Activated CD8-positive, alpha-beta memory T cell treated with anti-CD3 and anti-CD28 coated beads for 4 hours (primary cell): ENCODE measurements around the gene ZBTB38.

Experiments
- DNase-seq, 2 donors: peaks; one replicate each; pipeline ENCODE4 v3.0.0-alpha.2; 2020; ENCODE audit warnings: low read depth in 2 of 2

Gene ZBTB38

DNA sequence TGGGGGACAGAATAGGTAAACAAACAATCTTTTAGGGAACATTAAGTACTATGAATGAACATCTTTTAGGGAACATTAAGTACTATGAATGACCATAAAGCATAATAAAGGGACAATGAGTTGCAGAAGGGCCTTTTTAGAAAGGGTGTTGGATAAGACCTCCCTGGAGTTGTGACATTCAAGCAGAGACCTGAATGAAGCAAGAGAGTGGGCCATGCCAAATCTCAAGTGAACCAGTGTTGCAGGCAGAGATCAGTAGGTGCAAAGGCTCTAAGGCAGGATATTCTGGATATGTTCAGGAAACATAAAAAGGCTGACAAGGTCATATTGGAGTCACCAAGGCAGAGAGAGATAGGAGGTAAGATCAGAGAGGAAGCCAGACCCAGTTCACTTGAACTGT is 29.4 kb upstream of the ZBTB38 start:
- DNase-seq = no peak

- DNase-seq = no peak
These were observed 26.8 kb upstream of the ZBTB38 start for GRCh38 chr3:141341536-141341935.

GRCh38 chr3:141342386-141342785 is 25.9 kb upstream of the ZBTB38 start:
- DNase-seq = no peak

GRCh38 chr3:141343077-141343476 is 25.2 kb upstream of the ZBTB38 start:
- DNase-seq = no peak

DNA sequence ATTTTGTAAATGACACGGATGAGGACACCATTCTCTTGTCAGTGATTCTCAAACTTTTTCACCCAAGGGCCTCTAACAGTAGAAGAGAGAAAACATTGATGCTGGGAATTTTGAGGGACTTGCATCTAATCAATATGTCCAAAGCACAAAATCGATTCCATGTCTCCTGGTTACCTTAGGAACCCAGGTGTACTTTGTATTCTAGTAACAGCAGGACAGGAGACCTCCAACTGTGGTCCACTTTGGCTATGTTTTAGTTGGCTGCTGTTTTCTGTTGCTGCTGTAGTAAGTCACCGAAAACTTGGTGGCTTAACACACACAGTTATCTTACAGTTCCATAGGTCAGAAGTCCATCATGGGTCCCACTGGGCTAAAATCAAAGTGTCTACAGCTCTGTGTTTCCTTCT is 24.4 kb upstream of the ZBTB38 start:
- no peak for DNase-seq

- DNase-seq = no peak
These were observed 22.8 kb upstream of the ZBTB38 start for GRCh38 chr3:141345528-141345927.

GRCh38 chr3:141346007-141346406 is 22.3 kb upstream of the ZBTB38 start:
- no peak for DNase-seq

- DNase-seq = no peak
These were observed 21.9 kb upstream of the ZBTB38 start for GRCh38 chr3:141346418-141346817.

DNA sequence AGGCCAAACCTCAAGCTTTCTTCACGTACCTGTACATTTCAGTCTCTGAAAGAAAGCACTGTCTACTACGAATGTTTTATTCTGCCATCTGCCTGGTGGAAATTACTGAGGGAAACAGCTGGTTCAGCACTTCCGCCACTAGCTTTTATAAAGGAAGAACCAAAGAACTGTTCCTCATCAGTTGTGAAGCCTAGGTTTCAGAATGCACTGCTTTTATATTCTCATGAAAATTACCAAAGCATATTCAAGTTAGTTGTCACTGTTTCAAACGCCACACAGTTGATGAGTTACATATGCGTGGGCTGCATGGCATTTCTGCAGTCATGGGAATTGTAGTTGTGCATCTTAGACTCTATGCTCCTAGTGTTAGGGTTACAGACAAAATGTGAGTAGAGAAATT is 21.5 kb upstream of the ZBTB38 start:
- no peak for DNase-seq

GRCh38 chr3:141348837-141349236 is 19.5 kb upstream of the ZBTB38 start:
- DNase-seq = no peak

DNA sequence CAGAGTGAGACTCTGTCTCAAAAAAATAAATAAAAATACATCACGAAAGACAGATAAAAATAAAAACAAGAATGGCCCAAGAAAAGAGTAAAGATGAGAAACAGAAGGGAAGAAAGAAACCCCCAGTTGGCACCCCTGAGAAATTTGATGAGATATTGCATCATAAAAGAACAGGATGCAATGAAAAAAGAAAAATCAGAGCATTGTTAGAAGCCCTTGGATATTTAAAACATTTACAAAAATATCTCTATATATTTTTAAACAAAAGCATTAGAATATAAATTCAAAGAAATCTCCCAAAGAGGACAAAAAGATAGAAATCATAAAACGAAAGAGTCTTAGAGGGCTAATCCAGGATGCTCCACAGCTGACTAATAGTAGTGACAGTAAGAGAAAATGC is 18.6 kb upstream of the ZBTB38 start:
- no peak for DNase-seq

DNA sequence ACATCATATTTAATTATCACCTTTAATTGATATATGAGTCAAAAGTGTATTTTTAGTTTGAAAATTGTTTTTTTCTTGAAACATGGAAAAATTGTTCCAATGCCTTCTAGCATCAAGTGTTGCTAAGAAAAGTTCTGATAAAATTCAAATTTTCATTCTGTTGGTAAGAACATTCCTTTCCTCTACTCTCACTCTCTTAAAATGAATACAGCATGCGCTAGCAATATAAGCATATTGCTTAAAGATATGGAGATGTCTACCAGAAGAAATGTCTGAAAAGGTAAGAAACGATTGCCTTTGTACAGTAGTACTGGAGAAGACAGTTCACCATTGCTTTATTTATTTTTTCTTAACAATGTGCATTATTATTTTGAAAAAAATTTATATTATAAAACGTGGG is 17.6 kb upstream of the ZBTB38 start:
- DNase-seq = no peak

DNA sequence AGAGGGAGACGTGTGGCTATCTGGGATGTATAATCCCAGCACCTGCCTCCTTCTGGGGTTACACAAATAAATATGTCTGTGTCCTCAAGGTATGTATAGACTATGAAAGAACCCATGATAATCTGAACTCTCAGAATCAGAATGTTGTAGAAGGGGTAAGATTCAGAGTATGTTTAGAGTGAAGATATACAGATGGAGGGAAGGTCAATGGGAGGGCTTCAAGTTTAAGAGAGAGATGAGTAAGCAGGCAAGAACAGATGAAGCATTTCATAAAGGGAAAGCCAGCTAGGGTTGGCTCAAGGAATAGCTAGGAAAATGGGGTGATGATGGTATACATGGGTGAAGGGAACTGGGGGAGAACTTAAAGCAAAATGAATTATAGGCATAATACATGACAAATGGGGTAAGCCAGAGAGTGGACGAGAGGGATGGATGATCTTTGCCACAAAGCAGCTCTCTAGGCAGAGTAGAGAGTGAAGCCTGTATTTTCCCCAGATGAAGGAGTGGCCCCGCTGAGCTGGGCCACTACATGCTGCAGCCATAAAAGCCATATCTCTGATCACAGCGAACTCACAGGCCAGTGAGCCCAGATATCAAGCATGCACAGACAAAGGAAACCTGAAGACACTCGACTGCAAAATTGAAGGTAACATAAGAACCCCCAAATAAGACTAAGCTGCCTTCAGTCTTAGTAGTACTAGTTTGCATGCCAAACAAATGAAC is 15.9 kb upstream of the ZBTB38 start:
- DNase-seq = no peak

DNA sequence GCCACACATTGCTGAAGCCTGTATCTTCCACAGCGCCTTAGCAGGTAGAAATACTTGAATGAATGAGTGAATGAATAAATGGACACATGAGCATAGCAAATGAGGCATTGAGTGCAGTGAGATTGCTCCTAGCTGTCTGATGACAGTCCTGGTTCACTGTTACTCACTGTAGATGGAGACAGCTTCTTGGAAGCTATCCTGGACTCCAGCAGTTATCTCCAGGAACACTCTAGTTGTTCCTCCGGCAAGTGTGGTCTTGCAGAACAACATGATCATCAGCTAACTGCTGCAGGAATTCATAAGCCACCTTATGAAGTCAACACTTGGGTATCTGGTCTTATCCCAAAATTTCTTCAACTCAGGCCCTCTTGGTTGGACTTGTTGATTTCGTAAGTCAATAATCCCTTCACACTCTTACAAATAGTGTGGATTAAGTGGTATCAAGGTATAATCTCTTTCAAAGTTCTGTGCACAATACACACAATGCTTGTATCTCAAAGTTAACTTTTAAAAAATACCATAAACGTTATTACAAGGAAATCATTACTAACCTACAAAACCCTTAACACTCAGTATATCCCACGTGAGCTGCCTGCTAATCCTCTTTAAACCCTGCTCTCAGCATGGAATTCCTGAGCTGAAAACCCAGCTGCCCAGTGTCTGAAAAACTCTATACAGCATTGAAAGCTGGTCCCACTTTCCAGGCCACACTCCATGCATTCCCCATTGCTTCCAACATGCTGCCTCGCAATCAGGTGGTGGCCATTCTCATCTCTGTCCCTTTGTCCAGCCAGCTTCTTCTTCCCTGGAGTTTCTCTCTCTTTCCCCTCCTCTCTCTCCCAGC is 14.4 kb upstream of the ZBTB38 start:
- no peak for DNase-seq

GRCh38 chr3:141354517-141354916 is 13.8 kb upstream of the ZBTB38 start:
- DNase-seq = no peak

GRCh38 chr3:141355242-141355641 is 13.1 kb upstream of the ZBTB38 start:
- no peak for DNase-seq

- no peak for DNase-seq
These were observed 12.3 kb upstream of the ZBTB38 start for GRCh38 chr3:141356046-141356445.

GRCh38 chr3:141360888-141361598 is 7.3 kb upstream of the ZBTB38 start:
- no peak for DNase-seq

GRCh38 chr3:141362736-141363135 is 5.6 kb upstream of the ZBTB38 start:
- no peak for DNase-seq

GRCh38 chr3:141365201-141365600 is 3.1 kb upstream of the ZBTB38 start:
- DNase-seq = no peak

DNA sequence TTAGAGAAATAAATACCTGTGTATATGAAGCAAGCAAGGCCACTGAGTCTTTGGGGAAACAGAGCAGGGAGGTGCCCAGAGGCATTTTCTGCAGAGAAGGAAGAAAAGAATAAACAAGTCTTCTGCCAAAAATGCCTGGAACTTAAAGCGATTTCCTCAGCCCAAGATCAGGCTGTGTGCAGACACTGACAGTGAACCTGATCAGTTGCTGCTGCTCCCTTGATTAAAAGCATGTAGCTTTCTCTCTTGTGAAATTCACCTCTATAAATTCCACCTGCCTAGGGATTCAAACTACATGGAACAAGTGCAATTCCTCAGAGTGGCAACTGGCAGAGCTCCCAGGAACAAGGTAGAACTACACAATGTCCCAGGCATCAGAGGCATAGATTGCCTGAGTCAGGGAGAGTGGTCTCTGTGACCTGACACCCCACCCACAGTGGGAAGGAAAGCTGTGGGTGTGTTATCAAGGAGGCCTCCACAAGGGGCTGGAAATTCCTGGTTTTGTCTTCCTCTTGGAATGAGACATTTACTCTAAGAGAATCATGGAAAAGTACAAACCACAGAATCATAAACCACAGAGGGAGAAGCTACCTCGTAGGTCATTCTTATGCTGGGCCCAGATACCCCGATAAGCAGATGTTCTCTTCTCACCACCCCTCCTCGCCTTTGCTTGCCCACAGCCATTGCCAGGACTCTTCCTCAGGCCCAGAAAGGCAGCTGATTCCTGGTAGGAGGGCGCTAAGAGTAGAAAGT is 1.8 kb upstream of the ZBTB38 start:
- no peak for DNase-seq
